ENCODE results near the gene EEF1AKMT4.
"Not testable (repeated sequence)": the region's sequence is repeated elsewhere in the genome, so short reads cannot be mapped to it uniquely, and the experiment has no call there.

Gene EEF1AKMT4

DNA sequence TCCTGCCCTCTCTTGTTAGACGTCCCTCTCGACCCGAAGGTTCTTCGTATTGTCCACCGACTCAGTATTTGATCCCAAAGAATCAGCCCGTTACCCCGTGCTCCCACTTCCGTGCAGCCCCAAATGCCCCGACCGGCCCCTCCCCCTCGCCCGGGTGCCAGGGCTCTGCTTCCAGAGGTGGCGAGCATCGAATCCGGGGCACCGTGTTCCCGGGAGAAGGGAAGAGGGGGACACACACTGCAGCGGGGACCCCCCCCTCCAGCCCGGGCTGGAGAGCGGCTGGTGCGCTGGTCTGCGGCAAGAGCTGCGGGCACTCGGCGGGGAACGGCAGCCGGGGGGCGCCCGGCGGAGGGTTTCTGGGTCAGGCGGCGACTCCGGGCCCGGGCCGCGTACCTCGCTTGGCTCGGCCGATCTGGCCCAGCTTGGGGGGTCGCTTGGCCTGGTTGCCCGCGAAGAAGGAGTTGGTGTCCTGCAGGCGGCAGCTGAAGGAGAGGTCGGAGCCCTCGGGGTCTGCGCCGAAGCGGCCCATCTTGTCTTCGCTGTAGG, 11.3 kb downstream of the EEF1AKMT4 start:
- no peak for DNase-seq (ENCODE audit: low read depth)

DNA sequence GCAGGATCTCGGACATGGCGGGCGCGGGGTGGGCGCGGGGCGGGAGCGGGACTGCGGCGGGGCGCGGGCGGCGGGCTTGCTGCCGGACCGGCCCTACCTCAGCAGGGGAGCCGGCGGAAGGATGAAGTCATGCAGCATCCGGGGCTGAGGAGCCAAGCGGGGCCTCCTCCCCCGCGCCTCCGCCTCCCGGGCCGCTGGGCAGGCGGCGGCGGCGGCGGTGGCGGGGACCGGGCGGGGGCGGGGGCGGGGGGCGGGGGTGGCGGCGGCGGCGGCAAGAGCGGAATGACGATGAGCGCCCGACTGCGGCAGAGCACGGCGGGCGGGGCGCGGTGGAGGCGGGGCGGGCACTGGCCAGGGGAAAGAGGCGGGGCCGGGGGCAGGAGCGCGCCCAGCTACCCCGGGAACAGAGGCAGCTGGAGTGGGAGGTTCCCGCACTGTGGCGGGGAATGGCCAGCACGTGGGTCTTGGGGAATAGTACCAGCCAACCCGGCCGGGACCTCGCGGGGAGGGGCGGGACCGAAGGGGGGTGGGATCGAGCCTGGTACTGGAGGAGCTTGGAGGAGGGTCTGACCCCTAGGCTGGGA, 11.9 kb downstream of the EEF1AKMT4 start, which contains the start of gene CAMK2N2:
TSS of gene CAMK2N2 (minus strand) at position 284 of the 584 bp plus-strand sequence. CDS start at position 16, 268 bp downstream.
- DNase-seq (ENCODE audit: low read depth): peak; percentile 66

GRCh38 chr3:184261854-184262763, 12.6 kb downstream of the EEF1AKMT4 start:
- peak; percentile 43 for DNase-seq (ENCODE audit: low read depth)

- DNase-seq (ENCODE audit: low read depth): no peak
Observed at GRCh38 chr3:184262764-184263179, 13.3 kb downstream of the EEF1AKMT4 start.

DNA sequence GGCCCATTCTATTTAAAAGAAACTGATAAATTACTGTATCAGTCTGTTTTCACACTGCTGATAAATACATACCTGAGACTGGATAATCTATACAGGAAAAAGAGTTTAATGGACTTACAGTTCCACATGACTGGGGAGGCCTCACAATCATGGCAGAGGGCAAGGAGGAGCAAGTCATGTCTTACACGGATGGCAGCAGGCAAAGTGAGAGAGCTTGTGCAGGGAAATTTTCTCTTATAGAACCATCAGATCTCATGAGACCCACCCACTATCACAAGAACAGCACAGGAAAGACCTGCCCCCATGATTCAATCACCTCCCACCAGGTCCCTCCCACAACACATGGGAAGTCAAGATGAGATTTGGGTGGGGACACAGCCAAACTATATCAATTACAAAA, 17.8 kb downstream of the EEF1AKMT4 start:
- DNase-seq (ENCODE audit: low read depth): not testable (repeated sequence)

DNA sequence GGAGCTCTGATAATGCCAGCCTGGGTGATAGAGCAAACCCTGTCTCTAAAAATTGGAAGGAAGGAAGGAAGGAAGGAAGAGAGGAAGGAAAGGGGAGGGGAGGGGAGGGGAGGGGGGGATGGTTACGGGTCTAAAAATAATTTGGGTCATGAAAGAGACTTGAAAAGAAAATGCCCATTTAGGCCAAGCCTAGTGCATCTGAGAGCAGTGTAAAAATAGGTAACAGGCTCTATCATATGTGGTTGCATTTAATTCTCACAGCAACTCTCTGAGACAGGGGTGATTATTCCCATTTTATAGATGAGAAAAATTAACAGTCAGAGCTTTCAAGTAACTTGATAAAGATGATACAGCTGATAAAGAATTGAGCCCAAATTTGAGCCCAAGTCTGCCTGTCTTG, 22.8 kb downstream of the EEF1AKMT4 start:
- DNase-seq (ENCODE audit: low read depth): no peak

- no peak for DNase-seq (ENCODE audit: low read depth)
Observed at GRCh38 chr3:184275381-184275701, 25.9 kb downstream of the EEF1AKMT4 start.

DNA sequence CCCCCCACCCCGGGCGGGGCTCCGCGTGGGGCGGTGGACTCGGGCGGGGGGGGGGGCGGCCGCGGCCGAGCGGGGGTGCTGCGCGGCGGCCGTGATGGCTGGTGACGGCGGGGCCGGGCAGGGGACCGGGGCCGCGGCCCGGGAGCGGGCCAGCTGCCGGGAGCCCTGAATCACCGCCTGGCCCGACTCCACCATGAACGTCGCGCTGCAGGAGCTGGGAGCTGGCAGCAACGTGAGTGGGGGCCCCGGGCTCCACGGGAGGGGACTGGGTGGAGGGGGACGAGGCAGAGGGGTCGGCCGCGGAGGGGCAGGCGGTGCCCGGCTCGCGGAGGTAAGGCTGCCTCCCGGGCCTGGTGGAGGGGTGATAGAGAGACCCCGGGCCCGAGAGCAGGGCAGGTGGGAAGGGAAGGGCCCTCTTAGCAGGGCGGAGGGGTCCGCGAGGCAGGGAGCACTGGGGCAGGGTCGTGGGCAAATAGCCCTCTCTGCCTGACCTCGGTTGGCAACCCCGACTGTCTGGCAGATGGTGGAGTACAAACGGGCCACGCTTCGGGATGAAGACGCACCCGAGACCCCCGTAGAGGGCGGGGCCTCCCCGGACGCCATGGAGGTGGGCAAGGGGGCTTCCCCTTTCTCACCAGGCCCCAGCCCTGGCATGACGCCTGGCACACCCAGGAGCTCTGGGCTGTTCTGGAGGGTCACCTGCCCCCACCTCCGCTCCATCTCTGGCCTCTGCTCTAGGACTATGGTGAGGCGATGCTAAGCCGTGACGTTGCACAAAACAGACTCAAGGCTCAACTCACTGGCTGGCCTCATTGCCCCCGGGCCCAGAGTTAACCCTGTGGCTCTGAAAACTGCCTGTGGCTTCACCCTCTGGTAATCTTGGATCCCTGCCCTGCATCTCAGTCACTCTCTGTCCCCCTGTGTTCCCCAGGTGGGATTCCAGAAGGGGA, 26.8 kb downstream of the EEF1AKMT4 start, which contains the start of gene ECE2:
TSS of gene ECE2 (plus strand) at position 62 of the 950 bp plus-strand sequence. CDS start at position 194, 132 bp downstream.
- DNase-seq (ENCODE audit: low read depth): peak; percentile 15

GRCh38 chr3:184277366-184277765, 27.9 kb downstream of the EEF1AKMT4 start:
- DNase-seq (ENCODE audit: low read depth): no peak

DNA sequence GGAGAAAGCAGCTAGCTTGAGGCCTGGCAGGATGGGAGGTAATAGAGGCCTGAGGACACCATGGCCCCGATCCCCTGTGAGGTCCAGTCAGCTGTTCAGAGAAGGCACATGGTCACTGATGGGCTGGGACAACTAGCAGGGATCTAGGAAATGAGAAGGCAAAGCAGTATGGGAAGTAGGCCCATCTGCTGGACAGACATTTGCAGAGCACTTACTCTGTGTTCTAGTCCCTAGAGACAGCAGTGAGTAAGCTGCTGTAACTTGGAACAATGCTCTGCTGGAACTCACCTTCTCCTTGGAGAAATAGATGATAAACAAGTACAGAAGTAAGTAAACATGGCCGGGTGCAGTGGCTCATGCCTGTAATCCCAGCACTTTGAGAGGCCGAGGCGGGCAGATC, 33.5 kb downstream of the EEF1AKMT4 start:
- DNase-seq (ENCODE audit: low read depth): no peak

- no peak for DNase-seq (ENCODE audit: low read depth)
Observed at GRCh38 chr3:184283681-184284080, 34.2 kb downstream of the EEF1AKMT4 start.

GRCh38 chr3:184284696-184285095, 35.2 kb downstream of the EEF1AKMT4 start:
- DNase-seq (ENCODE audit: low read depth): peak; percentile 85

- peak; percentile 62 for DNase-seq (ENCODE audit: low read depth)
Observed at GRCh38 chr3:184289426-184289938, 40.0 kb downstream of the EEF1AKMT4 start.

DNA sequence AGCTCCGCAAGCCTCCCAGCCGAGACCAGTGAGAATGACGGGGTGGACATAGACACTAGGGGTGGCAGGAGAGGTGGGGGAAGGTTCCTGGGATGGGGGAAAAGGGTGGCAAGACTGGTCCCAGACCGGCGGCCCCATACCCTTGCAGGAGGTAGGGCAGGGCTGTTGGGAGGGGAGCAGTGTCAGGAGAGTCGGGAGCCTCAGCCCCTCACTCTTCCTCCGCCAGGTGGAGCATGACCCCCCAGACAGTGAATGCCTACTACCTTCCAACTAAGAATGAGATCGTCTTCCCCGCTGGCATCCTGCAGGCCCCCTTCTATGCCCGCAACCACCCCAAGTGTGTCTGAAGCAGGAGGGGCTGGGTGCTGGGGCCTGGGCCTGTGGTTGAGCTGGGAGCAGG, 40.9 kb downstream of the EEF1AKMT4 start:
- DNase-seq (ENCODE audit: low read depth): no peak

DNA sequence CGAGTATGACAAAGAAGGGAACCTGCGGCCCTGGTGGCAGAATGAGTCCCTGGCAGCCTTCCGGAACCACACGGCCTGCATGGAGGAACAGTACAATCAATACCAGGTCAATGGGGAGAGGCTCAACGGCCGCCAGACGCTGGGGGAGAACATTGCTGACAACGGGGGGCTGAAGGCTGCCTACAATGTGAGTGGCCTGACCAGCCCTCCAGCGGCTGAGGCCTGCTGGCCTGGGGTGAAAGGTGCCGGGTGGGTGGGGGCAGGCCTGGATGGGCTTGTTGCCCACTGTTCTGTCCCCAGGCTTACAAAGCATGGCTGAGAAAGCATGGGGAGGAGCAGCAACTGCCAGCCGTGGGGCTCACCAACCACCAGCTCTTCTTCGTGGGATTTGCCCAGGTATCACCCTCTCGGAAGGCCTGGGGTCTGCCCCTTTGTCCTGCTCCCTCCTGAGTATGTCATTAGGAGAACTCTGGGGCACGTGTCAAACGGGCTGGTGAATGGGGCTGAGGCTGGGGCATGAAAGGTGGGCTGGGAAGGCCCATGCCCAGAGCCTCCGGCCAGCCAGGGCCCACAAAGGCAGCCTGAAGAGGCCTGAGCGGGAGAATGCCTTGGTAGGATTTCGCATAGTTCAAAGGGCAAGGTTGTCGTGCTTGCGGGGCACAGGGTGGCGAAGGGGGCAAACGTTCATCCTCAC, 41.7 kb downstream of the EEF1AKMT4 start:
- DNase-seq (ENCODE audit: low read depth): no peak

- no peak for DNase-seq (ENCODE audit: low read depth)
Observed at GRCh38 chr3:184291738-184292445, 42.4 kb downstream of the EEF1AKMT4 start.

DNA sequence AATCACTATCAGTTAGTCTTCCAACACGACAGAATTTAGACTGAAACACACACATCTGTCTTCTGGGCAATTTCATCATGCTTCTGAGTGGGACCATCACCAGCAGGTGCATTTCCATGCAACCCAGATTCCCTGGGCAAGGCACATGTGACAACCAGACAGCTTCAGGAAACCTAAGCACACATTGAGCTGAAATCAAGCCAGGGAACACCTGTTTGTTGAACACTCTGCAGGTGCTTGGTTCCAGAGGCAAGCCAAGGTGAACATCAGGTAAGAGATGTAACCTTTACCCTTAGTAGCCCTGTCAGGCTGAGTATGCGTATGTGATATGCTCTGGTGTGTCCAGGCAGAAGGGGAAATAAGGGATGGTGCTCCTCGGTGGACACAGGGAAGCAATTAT, 46.3 kb downstream of the EEF1AKMT4 start:
- DNase-seq (ENCODE audit: low read depth): no peak

GRCh38 chr3:184296616-184297015, 47.1 kb downstream of the EEF1AKMT4 start:
- no peak for DNase-seq (ENCODE audit: low read depth)

DNA sequence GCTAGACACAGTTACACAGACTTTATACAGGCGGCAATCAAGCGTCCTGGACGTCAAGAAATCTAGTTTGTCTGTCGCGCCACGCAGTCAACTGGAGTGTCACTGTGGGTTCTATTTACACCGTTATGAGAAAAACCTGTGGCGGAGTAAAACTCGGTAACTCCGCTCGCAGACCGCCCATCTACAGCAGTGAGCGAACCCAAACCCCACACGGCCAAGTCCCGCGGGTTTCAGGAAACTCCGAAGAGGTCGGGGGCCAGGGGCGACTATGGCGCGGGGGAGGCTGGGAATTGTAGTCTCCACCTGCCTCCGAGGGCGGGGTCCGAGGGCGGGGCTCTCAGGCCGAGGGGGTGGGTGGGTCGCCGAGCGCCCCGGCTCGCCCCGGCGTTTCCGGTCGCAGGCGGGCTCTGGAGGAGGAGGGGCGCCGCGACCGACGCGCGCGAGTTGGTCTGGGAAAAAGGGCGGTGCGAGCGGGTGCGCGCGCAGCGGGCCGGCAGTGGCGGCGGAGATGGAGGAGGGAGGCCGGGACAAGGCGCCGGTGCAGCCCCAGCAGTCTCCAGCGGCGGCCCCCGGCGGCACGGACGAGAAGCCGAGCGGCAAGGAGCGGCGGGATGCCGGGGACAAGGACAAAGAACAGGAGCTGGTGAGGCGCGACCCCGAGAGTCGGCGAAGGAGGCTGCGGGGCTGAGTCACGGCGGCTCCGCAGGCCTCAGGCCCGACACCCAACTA, 49.5 kb downstream of the EEF1AKMT4 start, which contains the start of gene PSMD2:
TSS of gene PSMD2 (plus strand) at position 483 of the 729 bp plus-strand sequence. CDS start at position 509, 26 bp downstream.
- DNase-seq (ENCODE audit: low read depth): peak; percentile 97
